SU-DHL-6 (cell line): ENCODE results near the gene CCDC83.

Experiments used
- H2AFZ ChIP-seq: fragments of 200-600 bp; sonication (generic); 2 replicates; pipeline ENCODE4 v1.6.1; 2014; ENCODE audit warnings: low read depth, mild to moderate bottlenecking, moderate library complexity, mixed read lengths, antibody characterized with exemption, low read length; ENCODE audit not compliant: severe bottlenecking
- H3F3A ChIP-seq: fragments of 200-600 bp; shearing (Covaris generic); 2 replicates; pipeline ENCODE4 v1.6.0; 2016; ENCODE audit warnings: antibody characterized with exemption, mild to moderate bottlenecking; ENCODE audit not compliant: insufficient read depth
- H3K27ac ChIP-seq: fragments of 200-600 bp; sonication (generic); 2 replicates; pipeline ENCODE4 v1.5.1; 2016; ENCODE audit warnings: low read depth, mild to moderate bottlenecking, low read length, moderate library complexity, mixed read lengths
- H3K27me3 ChIP-seq: fragments of 200-600 bp; sonication (generic), shearing (Covaris generic); 2 replicates; pipeline ENCODE4 v1.6.0; 2014; ENCODE audit warnings: mild to moderate bottlenecking, low read length
- H3K36me3 ChIP-seq: fragments of 200-600 bp; sonication (generic); 2 replicates; pipeline ENCODE4 v1.6.1; 2014; ENCODE audit warnings: mild to moderate bottlenecking, low read length, mixed read lengths
- H3K4me2 ChIP-seq: fragments of 300-600, 200-600 bp; shearing (Covaris generic), sonication (generic); 2 replicates; pipeline ENCODE4 v1.6.0; 2014; ENCODE audit warnings: low read length, low read depth, mild to moderate bottlenecking; ENCODE audit not compliant: poor library complexity, severe bottlenecking
- H3K4me3 ChIP-seq: fragments of 200-600 bp; sonication (generic); 2 replicates; pipeline ENCODE4 v1.5.1; 2014; ENCODE audit warnings: antibody characterized with exemption, low read length, mild to moderate bottlenecking, mixed read lengths; ENCODE audit not compliant: insufficient read depth, poor library complexity, severe bottlenecking
- H3K79me2 ChIP-seq: fragments of 200-600 bp; sonication (generic); 2 replicates; pipeline ENCODE4 v1.6.1; 2014; ENCODE audit warnings: mild to moderate bottlenecking, low read length, moderate library complexity; ENCODE audit not compliant: insufficient read depth
- H3K9ac ChIP-seq: fragments of 200-600 bp; sonication (generic); 2 replicates; pipeline ENCODE4 v1.7.0; 2014; ENCODE audit warnings: mild to moderate bottlenecking, low read length
- H3K9me2 ChIP-seq: fragments of 200-600 bp; sonication (generic); replicated peaks from 2 replicates; pipeline ENCODE4 v1.6.1; 2014; ENCODE audit warnings: low read length; ENCODE audit not compliant: insufficient read depth
- H3K9me3 ChIP-seq: fragments of 200-600 bp; sonication (generic); 2 replicates; pipeline ENCODE4 v1.6.1; 2014; ENCODE audit warnings: low read length, mixed read lengths; ENCODE audit not compliant: insufficient read depth
- H4K20me1 ChIP-seq: fragments of 200-600 bp; sonication (generic); 2 replicates; pipeline ENCODE4 v1.6.1; 2014; ENCODE audit warnings: low read depth, mild to moderate bottlenecking, antibody characterized with exemption, low read length, moderate library complexity, mixed read lengths
- EZH2phosphoT487 ChIP-seq: fragments of 200-600 bp; sonication (generic), shearing (Covaris generic); conservative IDR thresholded peaks from 2 replicates; pipeline ENCODE4 v1.6.1; 2018; ENCODE audit warnings: mild to moderate bottlenecking, antibody characterized with exemption, low read length, moderate library complexity, mixed read lengths
- TF ChIP-seq, protein P1 (sequence below): fragments of 200-600 bp; sonication (generic); IDR thresholded peaks from one replicate; pipeline ENCODE4 v1.5.1; 2017; ENCODE audit warnings: antibody characterized with exemption, mild to moderate bottlenecking, low read length, moderate library complexity; ENCODE audit not compliant: insufficient read depth, poor library complexity, severe bottlenecking

Gene CCDC83

GRCh38 chr11:85855341-85855656 is at the start of gene CCDC83:
Gene CCDC83, plus strand, starts transcription at chr11:85855383. Its CDS starts 9,741 bp downstream, at chr11:85865124.
- peak within 1 kb of the TSS; percentile 72 for H3K9ac ChIP-seq
- peak within 1 kb of the TSS; percentile 38; the same call in 1 of the 2 replicates for H3K27ac ChIP-seq
- H3K79me2 ChIP-seq = no peaks in the 10 kb centered on the region
- no peak for TF ChIP-seq EZH2phosphoT487
- TF ChIP-seq, protein P1, sequence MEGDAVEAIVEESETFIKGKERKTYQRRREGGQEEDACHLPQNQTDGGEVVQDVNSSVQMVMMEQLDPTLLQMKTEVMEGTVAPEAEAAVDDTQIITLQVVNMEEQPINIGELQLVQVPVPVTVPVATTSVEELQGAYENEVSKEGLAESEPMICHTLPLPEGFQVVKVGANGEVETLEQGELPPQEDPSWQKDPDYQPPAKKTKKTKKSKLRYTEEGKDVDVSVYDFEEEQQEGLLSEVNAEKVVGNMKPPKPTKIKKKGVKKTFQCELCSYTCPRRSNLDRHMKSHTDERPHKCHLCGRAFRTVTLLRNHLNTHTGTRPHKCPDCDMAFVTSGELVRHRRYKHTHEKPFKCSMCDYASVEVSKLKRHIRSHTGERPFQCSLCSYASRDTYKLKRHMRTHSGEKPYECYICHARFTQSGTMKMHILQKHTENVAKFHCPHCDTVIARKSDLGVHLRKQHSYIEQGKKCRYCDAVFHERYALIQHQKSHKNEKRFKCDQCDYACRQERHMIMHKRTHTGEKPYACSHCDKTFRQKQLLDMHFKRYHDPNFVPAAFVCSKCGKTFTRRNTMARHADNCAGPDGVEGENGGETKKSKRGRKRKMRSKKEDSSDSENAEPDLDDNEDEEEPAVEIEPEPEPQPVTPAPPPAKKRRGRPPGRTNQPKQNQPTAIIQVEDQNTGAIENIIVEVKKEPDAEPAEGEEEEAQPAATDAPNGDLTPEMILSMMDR = no peak
- H3K4me2 ChIP-seq = peak within 1 kb of the TSS; percentile 90
- peak within 1 kb of the TSS; percentile 96 for H2AFZ ChIP-seq
- H4K20me1 ChIP-seq = no peaks in the 10 kb centered on the region
- H3K36me3 ChIP-seq = no peaks in the 10 kb centered on the region
- H3K4me3 ChIP-seq = peak within 1 kb of the TSS; percentile 59
- H3K27me3 ChIP-seq = no peaks in the 10 kb centered on the region
- no peaks in the 10 kb centered on the region for H3K9me3 ChIP-seq
- H3F3A ChIP-seq = no peaks in the 10 kb centered on the region
- no peaks in the 10 kb centered on the region for H3K9me2 ChIP-seq

DNA sequence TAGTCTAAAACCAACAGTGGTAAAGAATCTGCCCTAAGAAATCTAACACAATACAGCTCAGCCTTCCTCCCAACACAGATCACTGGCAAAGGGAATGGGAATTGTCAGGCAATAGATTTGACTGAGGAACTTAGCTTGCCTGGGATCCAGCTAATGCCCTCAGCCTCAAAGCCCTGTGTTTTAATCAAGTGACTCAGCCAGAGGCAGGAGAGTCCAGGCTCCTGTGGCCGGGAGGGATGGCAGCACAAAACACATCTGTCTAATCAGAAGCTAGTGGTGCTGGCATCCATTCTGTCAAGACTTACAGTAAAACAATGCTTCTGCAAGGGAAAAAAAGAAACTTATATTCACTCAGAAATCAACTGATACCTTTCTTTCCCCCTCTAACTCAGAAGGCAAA is 49.8 kb upstream of the CCDC83 start:
- H3K4me2 ChIP-seq = no peak overlapping the region
- no peaks in the 10 kb centered on the region for H3K9me3 ChIP-seq
- no peaks in the 10 kb centered on the region for H3K27me3 ChIP-seq
- no peak overlapping the region for H3K4me3 ChIP-seq
- H4K20me1 ChIP-seq = no peaks in the 10 kb centered on the region
- H3K9me2 ChIP-seq = no peaks in the 10 kb centered on the region
- H3K36me3 ChIP-seq = no peaks in the 10 kb centered on the region
- no peak overlapping the region for H3K27ac ChIP-seq
- peaks cover 14% of the 10 kb centered on the region for H3F3A ChIP-seq
- no peak for TF ChIP-seq EZH2phosphoT487
- TF ChIP-seq, protein P1 = no peak
- 0 out of 2 replicates have a peak, but pooled peaks cover 7% of the 10 kb centered on the region for H3K79me2 ChIP-seq
- no peak overlapping the region for H3K9ac ChIP-seq
- no peak overlapping the region for H2AFZ ChIP-seq

DNA sequence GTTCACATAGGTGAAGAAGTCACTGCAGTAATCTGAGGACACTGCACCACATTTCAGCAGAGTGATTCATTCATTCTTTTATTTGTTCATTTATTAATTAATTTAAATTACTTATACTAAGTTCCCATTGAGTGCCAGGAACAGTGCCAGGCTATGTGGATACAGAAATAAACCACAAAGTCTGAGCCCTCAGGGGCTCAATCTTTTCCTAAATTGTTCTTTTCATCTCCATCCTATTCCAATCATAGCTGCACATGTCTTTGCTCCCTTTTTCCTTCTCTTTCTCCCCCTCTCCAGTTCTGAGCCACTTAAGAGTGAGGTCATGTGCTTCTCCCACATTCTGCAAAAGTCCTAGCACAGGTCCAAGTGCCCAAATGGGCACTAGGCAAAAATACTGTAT is 49.2 kb upstream of the CCDC83 start:
- Histone ChIP-seq H3K27me3 (no peaks in the 10 kb centered on the region), H2AFZ (no peak overlapping the region), H3F3A (peaks cover 14% of the 10 kb centered on the region), H4K20me1 (no peaks in the 10 kb centered on the region), H3K4me2 (no peak overlapping the region), H3K27ac (no peak overlapping the region), H3K9me2 (no peaks in the 10 kb centered on the region), H3K9ac (no peak overlapping the region), H3K4me3 (no peak overlapping the region), H3K79me2 (0 out of 2 replicates have a peak, but pooled peaks cover 7% of the 10 kb centered on the region), H3K36me3 (no peaks in the 10 kb centered on the region), H3K9me3 (no peaks in the 10 kb centered on the region)
- TF ChIP-seq, protein P1 = no peak
- TF ChIP-seq EZH2phosphoT487 = no peak

DNA sequence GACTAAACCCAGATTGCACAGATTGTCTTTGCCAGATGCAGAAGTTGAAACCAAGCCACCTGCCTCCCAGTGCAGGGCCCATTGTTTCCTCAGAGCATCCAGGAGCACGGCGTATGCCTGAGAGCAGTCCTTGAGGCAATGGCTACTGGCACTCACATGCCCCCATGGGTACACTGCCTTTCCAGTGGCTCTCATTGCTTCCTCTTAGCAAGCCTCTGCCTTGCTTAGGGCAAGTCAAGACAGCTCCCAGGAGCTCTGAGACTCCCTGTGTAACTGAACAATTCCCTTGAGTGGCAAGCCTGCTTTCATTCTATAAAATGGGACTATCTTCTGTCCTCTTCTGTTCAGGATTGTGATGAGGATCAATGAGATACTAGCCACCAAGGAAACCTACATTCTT is 48.3 kb upstream of the CCDC83 start:
- H3K9me3 ChIP-seq = no peaks in the 10 kb centered on the region
- peaks cover 14% of the 10 kb centered on the region for H3F3A ChIP-seq
- no peak for TF ChIP-seq EZH2phosphoT487
- TF ChIP-seq, protein P1 = no peak
- no peaks in the 10 kb centered on the region for H3K36me3 ChIP-seq
- H3K4me2 ChIP-seq = no peak overlapping the region
- no peaks in the 10 kb centered on the region for H3K27me3 ChIP-seq
- H3K27ac ChIP-seq = no peak overlapping the region
- no peak overlapping the region for H3K9ac ChIP-seq
- H2AFZ ChIP-seq = no peak overlapping the region
- no peaks in the 10 kb centered on the region for H3K9me2 ChIP-seq
- 0 out of 2 replicates have a peak, but pooled peaks cover 7% of the 10 kb centered on the region for H3K79me2 ChIP-seq
- H4K20me1 ChIP-seq = no peaks in the 10 kb centered on the region
- no peak overlapping the region for H3K4me3 ChIP-seq
